H1 (cell line): Measurements from ENCODE around the gene PRICKLE2. TPM values are rescaled to one million over a fixed set of nuclear protein-coding genes. Genes with fewer than 3 reads are reported as not detected.

Experiments used
- CTCF ChIA-PET: fragments of 300-600 bp; sonication (Branson Sonifier 250); formaldehyde crosslinking; loops from one replicate; lab custom pipeline; 2021; ENCODE audit not compliant: partially characterized antibody; lab: Charles Lee
- POLR2A ChIA-PET: fragments of 300-600 bp; sonication (Branson Sonifier 250); formaldehyde crosslinking; loops from one replicate; lab custom pipeline; 2021; ENCODE audit warnings: inconsistent platforms; ENCODE audit not compliant: partially characterized antibody; lab: Charles Lee
- DNase-seq, 2 experiments: peaks; one replicate each; pipeline versions ENCODE4 v3.0.0 to v3.0.0-alpha.2; 2010 to 2022; ENCODE audit warnings: low spot score in 2 of 2, low read depth in 1 of 2, mixed read lengths in 1 of 2
- FAIRE-seq: peaks from 2 replicates; lab custom pipeline; 2011; peaks lifted over from hg19 to GRCh38; lab: Jason Lieb, UNC
- H2AFZ ChIP-seq: 2 replicates; pipeline ENCODE4 v1.8.1; 2012; ENCODE audit warnings: low read length, inconsistent platforms
- H2AK5ac ChIP-seq: 2 replicates; pipeline ENCODE4 v1.6.1; 2013; ENCODE audit warnings: low read depth, low read length
- H2BK120ac ChIP-seq: replicated peaks from 2 replicates; pipeline ENCODE3; 2013; ENCODE audit warnings: low read depth, low read length, inconsistent platforms
- H2BK12ac ChIP-seq: 2 replicates; pipeline ENCODE4 v1.6.1; 2013; ENCODE audit warnings: low read depth, low read length
- H2BK15ac ChIP-seq: 2 replicates; pipeline ENCODE4 v1.6.1; 2013; ENCODE audit warnings: low read length
- H2BK20ac ChIP-seq: 2 replicates; pipeline ENCODE4 v1.6.1; 2013; ENCODE audit warnings: low read length
- H2BK5ac ChIP-seq: 2 replicates; pipeline ENCODE4 v1.6.1; 2013; ENCODE audit warnings: low read depth, low read length
- H3K14ac ChIP-seq: 2 replicates; pipeline ENCODE4 v1.6.1; 2013; ENCODE audit warnings: inconsistent platforms; ENCODE audit not compliant: insufficient read length
- H3K18ac ChIP-seq: 2 replicates; pipeline ENCODE4 v1.6.1; 2013; ENCODE audit warnings: low read length; ENCODE audit errors: extremely low read depth
- H3K23ac ChIP-seq: 2 replicates; pipeline ENCODE4 v1.6.1; 2013; ENCODE audit warnings: inconsistent platforms; ENCODE audit not compliant: insufficient read length
- H3K23me2 ChIP-seq: 2 replicates; pipeline ENCODE4 v1.6.1; 2013; ENCODE audit warnings: low read depth, low read length
- H3K27ac ChIP-seq: 2 replicates; pipeline ENCODE4 v1.6.1; 2011; ENCODE audit warnings: low read depth, low read length, inconsistent platforms
- H3K27me3 ChIP-seq, 4 experiments: replicated peaks in 1 of 4; 1 replicate in 1 of 4; 2 replicates in 3 of 4; pipeline versions ENCODE4 v1.6.1 to v1.8.1; 2011 to 2013; ENCODE audit warnings: low read length in 3 of 4, mild to moderate bottlenecking in 3 of 4, inconsistent platforms in 2 of 4, mixed read lengths in 2 of 4, moderate library complexity in 1 of 4; ENCODE audit not compliant: control insufficient read depth in 3 of 4, insufficient read depth in 3 of 4; ENCODE audit errors: extremely low read depth in 1 of 4
- H3K36me3 ChIP-seq, 4 experiments: 2 replicates each; pipeline versions ENCODE4 v1.6.1 to v1.8.1; 2011 to 2013; ENCODE audit warnings: mild to moderate bottlenecking in 4 of 4, low read length in 3 of 4, moderate library complexity in 2 of 4, control low read depth in 1 of 4, inconsistent platforms in 1 of 4; ENCODE audit not compliant: insufficient read depth in 4 of 4, control insufficient read depth in 2 of 4
- H3K4ac ChIP-seq: replicated peaks from 2 replicates; pipeline ENCODE3; 2013; ENCODE audit warnings: low read length, low read depth, mixed read lengths, inconsistent platforms; ENCODE audit not compliant: insufficient read length
- H3K4me1 ChIP-seq, 4 experiments: replicated peaks in 1 of 4; 1 replicate in 1 of 4; 2 replicates in 3 of 4; pipeline versions ENCODE4 v1.6.1 to v1.8.1; 2011 to 2013; ENCODE audit warnings: low read length in 3 of 4, inconsistent platforms in 2 of 4, mixed read lengths in 1 of 4; ENCODE audit not compliant: insufficient read depth in 4 of 4, control insufficient read depth in 3 of 4
- H3K4me2 ChIP-seq, 2 experiments: 2 replicates each; pipeline versions ENCODE4 v1.6.1 to v1.8.1; 2011 to 2013; ENCODE audit warnings: low read depth in 2 of 2, low read length in 2 of 2, control low read depth in 1 of 2, inconsistent platforms in 1 of 2, mild to moderate bottlenecking in 1 of 2; ENCODE audit not compliant: insufficient read depth in 1 of 2
- H3K4me3 ChIP-seq, 4 experiments: fragments of 200-600, 300-600 bp in 1 of 4; sonication (generic), shearing (Covaris generic), sonication (Bioruptor Twin) in 1 of 4; 2 replicates each; pipeline versions ENCODE4 v1.5.1 to v1.8.1; 2011 to 2016; ENCODE audit warnings: low read length in 4 of 4, low read depth in 3 of 4, control low read depth in 2 of 4, inconsistent platforms in 2 of 4, mild to moderate bottlenecking in 2 of 4, mixed read lengths in 1 of 4, moderate library complexity in 1 of 4; ENCODE audit not compliant: insufficient read depth in 2 of 4; ENCODE audit errors: extremely low read depth in 1 of 4
- H3K56ac ChIP-seq: replicated peaks from 2 replicates; pipeline ENCODE3; 2013; ENCODE audit warnings: low read depth, mild to moderate bottlenecking, mixed read lengths, low read length, inconsistent platforms; ENCODE audit not compliant: insufficient read length
- H3K79me1 ChIP-seq: 2 replicates; pipeline ENCODE4 v1.6.1; 2013; ENCODE audit warnings: low read depth, low read length, control low read depth
- H3K79me2 ChIP-seq, 2 experiments: 2 replicates each; pipeline versions ENCODE4 v1.6.1 to v1.8.1; 2012 to 2013; ENCODE audit warnings: low read length in 2 of 2, mild to moderate bottlenecking in 2 of 2, inconsistent platforms in 1 of 2; ENCODE audit not compliant: insufficient read depth in 2 of 2, control insufficient read depth in 1 of 2
- H3K9ac ChIP-seq, 4 experiments: replicated peaks in 1 of 4; 1 replicate in 1 of 4; 2 replicates in 3 of 4; pipeline versions ENCODE4 v1.6.1 to v1.8.1; 2011 to 2013; ENCODE audit warnings: low read depth in 3 of 4, low read length in 3 of 4, control low read depth in 2 of 4, mild to moderate bottlenecking in 2 of 4, moderate library complexity in 2 of 4, inconsistent platforms in 1 of 4; ENCODE audit errors: extremely low read depth in 1 of 4
- H3K9me3 ChIP-seq, 2 experiments: 2 replicates each; pipeline versions ENCODE4 v1.6.1 to v1.8.1; 2012 to 2013; ENCODE audit warnings: mild to moderate bottlenecking in 2 of 2, moderate library complexity in 2 of 2, control low read depth in 1 of 2, inconsistent platforms in 1 of 2, low read depth in 1 of 2, low read length in 1 of 2, mixed read lengths in 1 of 2; ENCODE audit not compliant: insufficient read depth in 2 of 2
- H4K20me1 ChIP-seq, 2 experiments: replicated peaks in 1 of 2; 2 replicates each; pipeline versions ENCODE3 to v1.8.1; 2011 to 2013; ENCODE audit warnings: inconsistent platforms in 2 of 2, low read length in 2 of 2, mild to moderate bottlenecking in 1 of 2; ENCODE audit not compliant: insufficient read depth in 2 of 2, control insufficient read depth in 1 of 2
- H4K5ac ChIP-seq: 2 replicates; pipeline ENCODE4 v1.6.1; 2013; ENCODE audit warnings: low read length, low read depth, mixed read lengths, inconsistent platforms; ENCODE audit not compliant: insufficient read length
- H4K8ac ChIP-seq: 2 replicates; pipeline ENCODE4 v1.8.0; 2013; ENCODE audit warnings: mild to moderate bottlenecking, moderate library complexity, low read length, inconsistent platforms; ENCODE audit not compliant: insufficient read depth; ENCODE audit errors: extremely low read depth
- H4K91ac ChIP-seq: replicated peaks from 2 replicates; pipeline ENCODE3; 2013; ENCODE audit warnings: low read length, mixed read lengths, inconsistent platforms; ENCODE audit not compliant: insufficient read length
- ATF3 ChIP-seq: IDR thresholded peaks from 2 replicates; pipeline ENCODE4 v1.6.1; 2011; ENCODE audit warnings: low read depth, mild to moderate bottlenecking, low read length; ENCODE audit not compliant: insufficient read depth
- CEBPB ChIP-seq: IDR thresholded peaks from 2 replicates; pipeline ENCODE4 v1.6.1; 2012; ENCODE audit warnings: low read depth, low read length
- EGR1 ChIP-seq: IDR thresholded peaks from 2 replicates; pipeline ENCODE4 v1.6.1; 2011; ENCODE audit warnings: low read depth, low read length, borderline replicate concordance
- GTF2F1 ChIP-seq: IDR thresholded peaks from 2 replicates; pipeline ENCODE4 v1.6.1; 2012; ENCODE audit warnings: low read depth, low read length, improper control_type of control experiment, borderline replicate concordance
- JUN ChIP-seq: IDR thresholded peaks from 2 replicates; pipeline ENCODE4 v1.6.1; 2011; ENCODE audit warnings: low read depth, mild to moderate bottlenecking, improper control_type of control experiment, low read length
- KDM5A ChIP-seq: fragments of 200-600 bp; IDR thresholded peaks from 2 replicates; pipeline ENCODE4 v1.7.1; 2012; ENCODE audit warnings: mild to moderate bottlenecking, low read length, inconsistent platforms, mixed read lengths
- NANOG ChIP-seq: IDR thresholded peaks from 2 replicates; pipeline ENCODE4 v1.6.1; 2011; ENCODE audit warnings: low read length, low read depth, mild to moderate bottlenecking, inconsistent platforms; ENCODE audit not compliant: insufficient read depth, poor library complexity, severe bottlenecking
- NRF1 ChIP-seq: IDR thresholded peaks from 2 replicates; pipeline ENCODE4 v1.6.1; 2011; ENCODE audit warnings: mild to moderate bottlenecking, low read depth, low read length, improper control_type of control experiment
- SUZ12 ChIP-seq: fragments of 200-600 bp; sonication (generic); IDR thresholded peaks from 2 replicates; pipeline ENCODE4 v1.6.1; 2012; ENCODE audit warnings: mild to moderate bottlenecking, inconsistent platforms, low read length, moderate library complexity, mixed read lengths
- USF2 ChIP-seq: IDR thresholded peaks from 2 replicates; pipeline ENCODE4 v1.6.1; 2011; ENCODE audit warnings: low read length, improper control_type of control experiment
- WGBS, 2 experiments: shearing (Covaris generic) in 1 of 2; methylation state at CpG; one replicate each; pipeline versions ENCODE4 v1.1.6 to v1.1.7; 2013 to 2015; ENCODE audit warnings: low lambda C conversion rate in 2 of 2, mixed read lengths in 2 of 2, inconsistent platforms in 1 of 2, low coverage in 1 of 2, missing lambda C conversion rate in 1 of 2; ENCODE audit not compliant: insufficient replicate concordance in 2 of 2, insufficient coverage in 1 of 2, insufficient read length in 1 of 2; ENCODE audit errors: extremely low coverage in 1 of 2, missing lambda C conversion rate in 1 of 2; 5-methylcytosine and 5-hydroxymethylcytosine counted together
- polyA plus RNA-seq, 7 experiments: library from polyadenylated mRNA; depleted of rRNA in 3 of 7; stranded (reverse) in 5 of 7; unstranded in 2 of 7; fragments of >200 nt in 5 of 7; fragments of 200-250 nt in 2 of 7; gene quantifications; 1 replicate in 5 of 7; 2 replicates in 1 of 7; 4 replicates in 1 of 7; pipeline versions ENCODE4 v1.2.1 to v1.2.3, GENCODE V29; 2011 to 2013; ENCODE audit warnings: missing spikeins in 2 of 7, mixed read lengths in 2 of 7
- total RNA-seq: library from RNA; stranded (reverse); fragmentation: NEBNext Ultra II Directional; extraction: Animal tissue kit (Norgen Biotek cat#: 25700); gene quantifications from 2 replicates; pipeline ENCODE4 v1.2.1, GENCODE V29; 2021

The PRICKLE2 gene
- total and polyA plus RNA-seq, 2 of the 8 experiments (the other 6 are each of a cell fraction or from before 2014, with no cell fraction given): 2.9 to 8.0 TPM

DNA sequence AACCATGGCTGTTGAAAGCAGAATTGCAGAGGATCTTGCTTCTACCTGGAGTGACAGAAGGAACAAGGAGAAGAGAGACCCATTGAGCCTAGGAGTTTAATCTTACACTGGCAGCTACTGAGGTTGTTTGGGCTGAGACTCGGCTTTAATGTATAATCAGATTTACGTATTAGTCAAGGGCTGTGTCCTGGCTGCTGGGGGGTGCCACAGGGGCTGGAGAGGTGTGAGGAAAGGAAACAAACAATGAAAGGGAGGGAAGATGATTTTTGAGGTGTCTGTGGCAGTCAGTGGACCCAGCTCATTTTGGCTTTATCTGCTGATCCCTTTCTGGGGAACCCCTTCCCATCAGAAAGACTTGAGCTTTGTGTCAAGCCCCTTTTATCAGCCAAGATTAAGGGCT is 95.7 kb downstream of the PRICKLE2 start:
- Histone ChIP-seq H2BK12ac (no peak overlapping the region), H3K27me3 (no peaks in the 10 kb centered on the region), H3K4me3 (no peak overlapping the region), H4K20me1 (no peaks in the 10 kb centered on the region), H2BK120ac (no peak overlapping the region), H3K79me1 (no peaks in the 10 kb centered on the region), H3K18ac (no peak overlapping the region), H2BK15ac (no peak overlapping the region), H4K8ac (no peak overlapping the region), H4K91ac (no peak overlapping the region), H2AK5ac (no peak overlapping the region), H3K23me2 (no peaks in the 10 kb centered on the region), H3K56ac (no peak overlapping the region), H2BK5ac (no peak overlapping the region), H4K5ac (no peak overlapping the region), H3K4me2 (no peak overlapping the region), H3K14ac (no peak overlapping the region), H3K9me3 (no peaks in the 10 kb centered on the region), H3K9ac (no peak overlapping the region), H3K36me3 (no peaks in the 10 kb centered on the region), H3K4ac (no peak overlapping the region), H3K79me2 (no peaks in the 10 kb centered on the region), H3K27ac (no peak overlapping the region), H2AFZ (no peak overlapping the region), H3K4me1 (peaks cover 0 to 3% (median under 1%) of the 10 kb centered on the region in 4 experiments; a peak in 2 of 7 replicates), H3K23ac (no peak overlapping the region), H2BK20ac (no peak overlapping the region)
- 83% methylated on average over 2 of the region's 2 CpGs; no CpG with 5 or more reads in 1 of the 2 experiments for WGBS, 2 experiments
- ChIA-PET POLR2A (no interaction called here), CTCF (interaction anchor here (0.7 to 0.9 kb wide), 3 partner anchors 8 to 115 kb away, joined by 3 read pairs; no protein-coding TSS in a partner anchor)
- TF ChIP-seq NRF1: no peak
- no peak for TF ChIP-seq USF2
- TF ChIP-seq GTF2F1: no peak
- TF ChIP-seq CEBPB: no peak
- no peak for TF ChIP-seq NANOG
- no peak for TF ChIP-seq KDM5A
- TF ChIP-seq ATF3: no peak
- TF ChIP-seq SUZ12: no peak
- no peak for TF ChIP-seq EGR1
- TF ChIP-seq JUN: no peak
- no peak for DNase-seq
- no peak for FAIRE-seq
